Endothelial cell of umbilical vein (primary cell): ENCODE measurements around the gene KCNMA1.

Experiments used
- EZH2 ChIP-seq: IDR thresholded peaks from 2 replicates; pipeline ENCODE4 v1.6.1; 2012; ENCODE audit warnings: borderline replicate concordance, low read depth, mild to moderate bottlenecking, moderate library complexity, low read length, inconsistent platforms; ENCODE audit not compliant: severe bottlenecking
- GATA2 ChIP-seq: IDR thresholded peaks from 2 replicates; pipeline ENCODE4 v1.7.0; 2011; ENCODE audit warnings: low read depth, mild to moderate bottlenecking, moderate library complexity, mixed read lengths, low read length; ENCODE audit not compliant: insufficient read length, insufficient read depth
- JUN ChIP-seq: IDR thresholded peaks from 2 replicates; pipeline ENCODE4 v1.6.1; 2011; ENCODE audit warnings: borderline replicate concordance, low read depth; ENCODE audit not compliant: insufficient read length, insufficient read depth
- MYC ChIP-seq: IDR thresholded peaks from one replicate; pipeline ENCODE4 v1.6.1; 2011; ENCODE audit warnings: mild to moderate bottlenecking, low read depth, low read length
- POLR2A ChIP-seq: IDR thresholded peaks from 2 replicates; pipeline ENCODE4 v1.6.1; 2012; ENCODE audit warnings: low read depth, mild to moderate bottlenecking, control low read depth, low read length
- POLR2AphosphoS5 ChIP-seq: IDR thresholded peaks from 2 replicates; pipeline ENCODE4 v1.6.1; 2012; ENCODE audit warnings: low read depth, mild to moderate bottlenecking, control low read depth, low read length, moderate library complexity; ENCODE audit not compliant: insufficient read depth
- TF ChIP-seq, protein P1 (sequence below), 2 donors: IDR thresholded peaks; 1 replicate in 1 of 2; 2 replicates in 1 of 2; pipeline ENCODE4 v1.5.1; 2011; ENCODE audit warnings: low read length in 2 of 2, mild to moderate bottlenecking in 2 of 2, moderate library complexity in 2 of 2, control low read depth in 1 of 2, inconsistent platforms in 1 of 2, low read depth in 1 of 2; ENCODE audit not compliant: insufficient read depth in 1 of 2; ENCODE audit errors: extremely low read depth in 1 of 2
- TF ChIP-seq, protein P2 (sequence below): IDR thresholded peaks from 2 replicates; pipeline ENCODE4 v1.6.1; 2011; ENCODE audit not compliant: insufficient read depth, insufficient read length

DNA sequence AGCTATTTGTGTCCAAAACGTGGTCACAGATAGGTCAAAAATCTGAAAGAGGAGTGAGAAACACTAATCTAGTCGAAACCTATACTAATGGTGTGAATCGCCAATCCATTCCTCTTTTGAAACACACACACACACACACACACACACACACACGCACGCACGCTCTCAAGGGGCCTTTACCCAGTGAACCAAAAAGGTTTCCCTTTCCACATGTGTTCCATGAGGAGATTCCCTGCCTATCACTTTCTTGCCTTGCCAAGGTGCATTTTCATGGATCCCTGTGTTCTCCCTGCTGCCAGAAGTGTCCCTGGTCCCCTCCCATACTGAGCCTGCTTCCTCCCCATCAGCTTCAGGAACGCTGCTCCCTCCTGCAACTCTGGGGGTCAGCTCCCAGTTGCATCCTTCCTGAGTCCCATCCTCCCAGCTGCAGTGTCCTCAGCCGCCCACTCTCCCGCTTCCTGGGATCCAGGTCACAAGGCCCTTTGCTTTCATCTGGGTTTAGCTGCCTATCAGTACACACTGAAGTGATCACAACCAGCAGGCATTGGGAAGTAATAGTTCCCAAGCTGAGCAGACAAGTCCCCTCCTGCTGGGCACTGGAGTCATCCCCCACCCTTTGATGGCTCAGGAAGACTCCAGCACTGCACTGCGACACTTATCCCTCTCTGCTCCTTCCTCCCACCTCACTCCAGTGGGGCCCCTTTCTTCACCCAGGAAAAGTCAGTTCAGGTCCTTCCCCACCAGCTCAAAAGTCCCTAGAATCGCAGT lies 49.2 kb upstream of the KCNMA1 start:
- TF ChIP-seq, protein P1, sequence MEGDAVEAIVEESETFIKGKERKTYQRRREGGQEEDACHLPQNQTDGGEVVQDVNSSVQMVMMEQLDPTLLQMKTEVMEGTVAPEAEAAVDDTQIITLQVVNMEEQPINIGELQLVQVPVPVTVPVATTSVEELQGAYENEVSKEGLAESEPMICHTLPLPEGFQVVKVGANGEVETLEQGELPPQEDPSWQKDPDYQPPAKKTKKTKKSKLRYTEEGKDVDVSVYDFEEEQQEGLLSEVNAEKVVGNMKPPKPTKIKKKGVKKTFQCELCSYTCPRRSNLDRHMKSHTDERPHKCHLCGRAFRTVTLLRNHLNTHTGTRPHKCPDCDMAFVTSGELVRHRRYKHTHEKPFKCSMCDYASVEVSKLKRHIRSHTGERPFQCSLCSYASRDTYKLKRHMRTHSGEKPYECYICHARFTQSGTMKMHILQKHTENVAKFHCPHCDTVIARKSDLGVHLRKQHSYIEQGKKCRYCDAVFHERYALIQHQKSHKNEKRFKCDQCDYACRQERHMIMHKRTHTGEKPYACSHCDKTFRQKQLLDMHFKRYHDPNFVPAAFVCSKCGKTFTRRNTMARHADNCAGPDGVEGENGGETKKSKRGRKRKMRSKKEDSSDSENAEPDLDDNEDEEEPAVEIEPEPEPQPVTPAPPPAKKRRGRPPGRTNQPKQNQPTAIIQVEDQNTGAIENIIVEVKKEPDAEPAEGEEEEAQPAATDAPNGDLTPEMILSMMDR (IDR thresholded peaks at IDR 0.05; ENCODE audit: extremely low read depth in 1 of 2, insufficient read depth in 1 of 2, low read depth in 1 of 2, low read length in 2 of 2), result no peak
- TF ChIP-seq POLR2AphosphoS5, result no peak
- TF ChIP-seq, protein P2, sequence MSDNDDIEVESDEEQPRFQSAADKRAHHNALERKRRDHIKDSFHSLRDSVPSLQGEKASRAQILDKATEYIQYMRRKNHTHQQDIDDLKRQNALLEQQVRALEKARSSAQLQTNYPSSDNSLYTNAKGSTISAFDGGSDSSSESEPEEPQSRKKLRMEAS, result no peak
- TF ChIP-seq JUN, result no peak
- no peak for TF ChIP-seq EZH2
- no peak for TF ChIP-seq MYC
- no peak for TF ChIP-seq POLR2A
- no peak for TF ChIP-seq GATA2
